CMK (cell line): Measurements from ENCODE around the gene IYD.
"Not testable (repeated sequence)": the region's sequence is repeated elsewhere in the genome, so short reads cannot be mapped to it uniquely, and the experiment has no call there.

Experiments used
- DNase-seq: peaks from one replicate; pipeline ENCODE4 v3.0.0-alpha.2; 2010; ENCODE audit warnings: low read depth

The IYD gene

DNA sequence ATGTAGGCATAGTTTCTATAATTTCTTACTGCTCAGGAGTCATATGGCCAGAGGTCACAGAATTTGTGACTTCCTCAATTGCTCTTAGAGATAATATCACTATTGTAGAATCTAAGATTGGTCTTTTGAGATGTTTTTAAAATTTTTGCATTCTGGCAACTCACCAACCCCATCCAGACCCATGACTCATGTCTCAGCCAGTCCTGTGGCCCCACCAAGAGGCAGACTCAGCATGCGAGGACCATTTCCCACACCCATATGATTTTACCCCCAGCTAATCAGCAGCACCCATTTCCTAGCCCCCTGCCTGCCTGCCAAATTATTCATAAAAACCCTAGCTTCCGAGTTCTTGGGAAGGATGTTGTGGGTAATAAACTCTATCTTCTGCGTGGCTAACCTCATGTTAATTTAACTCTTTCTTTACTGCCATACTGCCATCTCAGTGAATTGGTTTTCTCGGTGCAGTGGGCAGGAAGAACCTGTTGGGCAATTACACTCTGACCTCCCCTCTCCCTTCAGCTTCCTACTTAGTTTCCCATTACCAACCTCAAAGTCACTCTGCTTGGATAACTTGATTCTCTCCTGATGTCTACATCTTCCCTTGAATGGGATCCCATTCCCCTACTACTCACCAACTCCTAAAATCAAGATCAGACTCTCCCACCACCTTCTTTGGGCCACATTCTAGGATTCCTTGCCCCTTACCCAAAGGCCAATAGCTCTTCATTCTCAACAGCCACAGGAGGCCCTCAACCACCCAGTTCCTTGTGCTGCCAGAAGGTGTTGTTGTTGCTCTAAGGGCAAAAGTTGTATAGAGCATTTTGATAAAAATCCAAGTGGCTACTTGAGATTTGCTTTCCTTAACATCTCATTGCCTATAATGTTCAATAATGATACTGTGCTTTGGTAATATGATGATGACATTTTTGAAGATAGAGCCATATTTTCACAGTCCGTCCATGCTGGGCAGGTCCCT, 16.2 kb upstream of the IYD start:
- DNase-seq: no peak

DNA sequence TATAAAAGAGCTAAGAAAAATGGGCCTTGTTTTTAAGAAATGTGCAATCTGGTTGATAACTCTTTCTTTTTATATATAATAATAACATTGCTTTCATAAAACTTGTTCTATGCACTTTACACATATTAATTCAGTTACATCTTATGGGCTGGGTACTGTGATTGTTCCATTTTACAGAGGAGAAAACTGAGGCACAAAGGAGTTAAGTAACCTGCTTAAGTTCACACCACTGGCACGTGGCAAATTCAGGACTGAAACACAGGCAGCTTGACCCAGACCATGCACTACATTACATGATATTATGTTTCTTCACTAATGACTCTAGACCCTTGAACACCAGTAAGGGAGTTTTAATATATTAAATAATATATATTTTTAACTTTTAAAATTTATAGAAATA, 15.4 kb upstream of the IYD start:
- no peak for DNase-seq

GRCh38 chr6:150354754-150355571, 13.8 kb upstream of the IYD start:
- no peak for DNase-seq

- no peak for DNase-seq
Observed at GRCh38 chr6:150355932-150356331, 12.9 kb upstream of the IYD start.

DNA sequence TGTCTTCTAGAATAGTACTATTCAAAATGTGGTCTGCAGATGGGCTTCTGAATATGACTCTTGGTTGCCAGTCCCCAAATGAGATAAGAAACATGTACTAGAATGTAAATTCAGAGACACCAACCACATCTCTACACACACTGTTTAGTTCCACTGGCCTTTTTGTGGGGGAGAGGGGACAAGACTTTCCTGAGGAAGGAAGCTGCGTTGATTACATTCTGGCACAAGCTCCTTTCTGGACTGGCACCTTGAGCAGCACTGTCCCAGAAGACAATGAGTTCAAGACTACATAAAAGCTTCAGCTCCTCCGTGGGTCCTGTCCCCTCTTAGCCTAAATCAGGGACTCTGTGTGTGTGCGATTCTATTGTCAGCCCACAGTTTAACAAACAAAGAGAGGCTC, 6.9 kb upstream of the IYD start:
- peak; percentile 71 for DNase-seq

DNA sequence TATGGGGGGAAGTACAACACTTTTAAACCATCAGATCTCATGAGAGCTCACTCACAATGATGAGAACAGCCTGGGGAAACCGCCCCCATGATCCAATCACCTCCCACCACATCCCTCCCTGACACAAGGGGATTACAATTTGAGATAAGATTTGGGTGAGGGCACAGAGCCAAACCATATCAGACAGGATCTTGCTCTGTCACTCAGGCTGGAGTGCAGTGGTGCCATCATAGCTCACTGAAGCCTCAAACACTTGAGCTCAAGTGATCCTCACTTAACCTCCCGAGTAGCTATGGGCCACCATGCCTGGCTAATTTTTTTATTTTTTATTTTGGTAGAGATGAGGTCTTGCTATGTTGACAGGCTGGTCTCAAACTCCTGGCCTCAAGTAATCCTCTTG, 5.1 kb upstream of the IYD start:
- peak; percentile 60 for DNase-seq

GRCh38 chr6:150366118-150366778, 2.6 kb upstream of the IYD start:
- DNase-seq: no peak

GRCh38 chr6:150369408-150369807, 596 bp downstream of the IYD start:
- DNase-seq: no peak

GRCh38 chr6:150370112-150370511, 1.3 kb downstream of the IYD start:
- no peak for DNase-seq

GRCh38 chr6:150371356-150371755, 2.5 kb downstream of the IYD start:
- no peak for DNase-seq

DNA sequence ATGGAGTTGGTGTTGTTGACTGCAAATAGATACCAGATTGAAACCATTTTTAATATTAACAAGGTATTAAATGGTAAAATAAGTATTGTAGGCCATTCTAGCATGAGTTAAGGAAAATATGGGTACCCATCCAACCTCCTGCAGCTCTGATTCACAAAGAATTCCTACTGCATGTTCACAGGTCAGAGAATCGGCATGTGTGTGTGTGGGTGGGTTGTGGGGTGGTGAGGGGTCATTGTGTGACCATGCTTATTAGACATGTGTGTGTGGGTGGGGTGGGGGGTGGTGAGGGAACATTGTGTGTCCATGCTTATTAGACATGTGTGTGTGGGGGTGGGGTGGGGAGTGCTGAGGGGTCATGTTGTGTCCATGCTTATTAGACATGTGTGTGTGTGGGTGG, 3.2 kb downstream of the IYD start:
- no peak for DNase-seq

GRCh38 chr6:150373260-150373701, 4.5 kb downstream of the IYD start:
- no peak for DNase-seq

DNA sequence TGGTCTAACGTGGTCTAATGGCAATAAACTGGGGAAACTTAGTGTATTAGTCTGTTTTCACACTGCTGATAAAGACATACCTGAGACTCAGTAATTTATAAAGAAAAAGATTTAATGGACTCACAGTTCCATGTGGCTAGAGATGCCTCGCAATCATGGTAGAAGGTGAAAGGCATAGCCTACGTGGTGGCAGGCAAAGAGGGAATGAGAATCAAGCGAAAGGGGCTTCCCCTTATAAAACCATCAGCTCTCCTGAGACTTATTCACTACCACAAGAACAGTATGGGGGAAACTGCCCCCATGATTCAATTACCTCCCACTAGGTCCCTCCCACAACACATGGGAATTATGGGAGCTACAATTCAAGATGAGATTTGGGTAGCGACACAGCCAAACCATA, 5.5 kb downstream of the IYD start:
- not testable (repeated sequence) for DNase-seq

- no peak for DNase-seq
Observed at GRCh38 chr6:150377211-150377781, 8.5 kb downstream of the IYD start.

- no peak for DNase-seq
Observed at GRCh38 chr6:150380256-150380655, 11.4 kb downstream of the IYD start.

DNA sequence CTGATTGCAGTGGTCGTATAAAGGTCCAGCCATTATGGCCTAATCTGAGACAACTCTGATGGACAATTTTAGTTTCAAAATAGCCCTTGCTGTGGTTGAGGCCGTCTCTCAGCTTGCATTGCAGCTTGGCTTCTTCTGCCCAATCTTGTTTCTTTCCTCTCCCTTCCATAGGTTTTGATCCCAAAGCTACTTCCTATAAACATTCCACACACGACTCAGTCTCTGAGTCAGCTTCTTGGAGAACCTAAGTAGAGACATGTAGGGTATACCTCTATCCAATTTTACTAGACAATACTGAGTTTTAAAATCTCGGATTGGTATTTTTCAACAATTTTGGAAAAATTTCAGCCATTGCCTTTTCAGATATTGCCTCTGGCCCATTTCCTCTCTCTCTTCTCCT, 13.4 kb downstream of the IYD start:
- no peak for DNase-seq

DNA sequence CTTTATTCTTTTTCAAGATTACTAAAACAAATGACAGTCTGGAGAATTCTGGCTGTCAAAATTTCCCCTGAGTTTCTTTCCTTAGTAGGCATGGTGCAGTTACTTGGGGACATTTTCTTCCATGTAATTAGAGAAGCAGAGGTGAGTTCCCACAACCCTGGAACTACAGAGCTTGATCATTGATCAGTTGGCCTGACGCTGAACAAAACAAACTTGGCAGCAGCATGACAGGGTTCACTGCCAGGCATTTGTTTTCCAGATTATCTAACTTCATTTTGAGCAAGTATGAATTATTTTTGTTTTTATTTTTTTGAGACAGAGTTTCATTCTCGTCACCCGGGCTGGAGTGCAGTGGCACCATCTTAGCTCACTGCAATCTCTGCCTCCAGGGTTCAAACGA, 22.6 kb downstream of the IYD start:
- DNase-seq: no peak

DNA sequence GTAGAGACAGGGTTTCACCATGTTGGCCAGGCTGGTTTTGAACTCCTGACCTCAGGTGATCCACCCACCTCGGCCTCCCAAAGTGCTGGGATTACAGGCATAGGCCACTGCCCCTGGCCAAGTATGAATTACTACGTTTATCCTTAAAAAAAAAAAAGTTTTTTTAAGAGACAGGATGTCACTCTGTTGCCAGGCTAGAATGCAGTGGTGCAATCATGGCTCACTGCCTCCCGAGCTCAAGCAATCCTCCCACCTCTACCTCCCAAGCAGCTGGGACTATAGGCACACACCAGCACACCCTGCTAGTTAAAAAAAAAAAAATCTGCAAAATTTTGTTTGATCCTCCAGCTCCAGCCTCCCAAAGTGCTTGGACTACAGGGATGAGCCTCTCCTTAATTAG, 23.1 kb downstream of the IYD start:
- DNase-seq: no peak

DNA sequence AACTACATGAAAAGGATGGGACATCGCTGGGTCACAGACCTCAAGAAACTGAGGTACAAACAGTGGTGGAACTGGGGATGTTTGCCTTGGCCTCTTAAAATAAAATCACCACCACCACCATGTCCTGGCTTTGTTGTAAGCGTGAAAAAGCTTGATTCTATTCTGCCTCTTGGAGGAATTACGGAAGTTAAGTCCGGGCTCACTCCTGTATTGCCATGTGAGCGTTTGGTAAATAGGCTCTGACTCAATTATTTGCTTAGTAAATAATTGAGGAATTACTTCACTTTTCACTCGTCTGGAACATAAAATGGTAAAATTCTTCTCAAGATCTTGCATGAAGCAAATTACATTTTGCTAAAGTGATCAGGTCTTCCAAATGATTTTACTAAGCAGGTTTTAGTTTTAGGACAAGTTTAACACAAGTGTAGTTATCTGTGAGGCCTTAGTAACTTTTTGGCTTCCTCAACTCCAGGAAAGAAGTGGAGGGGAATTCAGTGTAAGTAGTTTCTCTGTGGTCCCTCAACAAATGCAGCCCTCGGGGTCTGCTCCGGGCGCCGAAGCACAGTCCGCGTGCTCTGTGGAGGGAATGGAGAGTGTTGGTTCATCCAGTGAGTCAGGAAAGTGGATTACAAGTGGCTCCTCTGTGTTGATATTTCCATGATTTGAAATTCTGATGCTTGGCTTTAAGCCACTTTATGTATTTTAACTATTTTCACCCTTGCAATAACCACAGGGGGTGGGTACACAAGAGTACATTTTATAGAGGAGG, 23.8 kb downstream of the IYD start:
- no peak for DNase-seq

DNA sequence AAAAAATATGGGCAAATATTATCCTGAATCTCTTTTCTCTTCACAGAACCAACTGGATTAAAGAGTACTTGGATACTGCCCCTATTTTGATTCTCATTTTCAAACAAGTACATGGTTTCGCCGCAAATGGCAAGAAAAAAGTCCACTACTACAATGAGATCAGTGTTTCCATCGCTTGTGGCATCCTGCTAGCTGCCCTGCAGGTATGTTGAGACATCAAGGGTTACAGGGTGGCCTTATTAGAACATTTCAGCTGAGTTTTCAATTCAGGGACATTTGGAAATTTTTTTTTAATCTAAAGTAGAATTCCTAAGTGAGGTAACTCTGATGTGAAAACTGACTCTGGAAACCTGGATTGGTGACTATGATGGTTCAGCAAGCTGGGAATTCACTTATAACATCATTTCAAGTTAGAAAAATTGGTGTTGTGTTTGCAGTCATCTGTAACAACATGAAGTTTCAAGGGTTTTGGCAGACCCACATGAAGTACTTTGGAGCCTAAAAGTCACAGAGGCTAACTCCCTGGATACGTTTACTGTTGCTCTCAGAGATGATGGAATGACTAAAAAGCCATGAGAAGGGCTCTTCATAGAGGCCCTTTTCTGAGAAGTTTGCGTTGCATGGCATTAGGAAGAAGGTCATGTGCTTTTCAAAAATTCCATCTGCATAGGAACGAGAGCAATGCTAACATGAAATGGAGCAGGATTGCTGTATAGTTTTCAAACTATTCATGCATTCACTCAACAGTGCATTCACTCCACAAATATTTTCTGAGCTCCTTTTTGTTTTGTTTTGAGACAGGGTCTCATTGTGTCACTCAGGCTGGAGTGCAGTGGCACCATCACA, 25.5 kb downstream of the IYD start:
- DNase-seq: no peak
